ENCODE results near the gene TP53I13. TPM values are rescaled to one million over a fixed set of nuclear protein-coding genes. Genes with fewer than 3 reads are reported as not detected.

The TP53I13 gene
- total and polyA plus RNA-seq, 10 donors = 39.5 to 209 (median 72.0) TPM

DNA sequence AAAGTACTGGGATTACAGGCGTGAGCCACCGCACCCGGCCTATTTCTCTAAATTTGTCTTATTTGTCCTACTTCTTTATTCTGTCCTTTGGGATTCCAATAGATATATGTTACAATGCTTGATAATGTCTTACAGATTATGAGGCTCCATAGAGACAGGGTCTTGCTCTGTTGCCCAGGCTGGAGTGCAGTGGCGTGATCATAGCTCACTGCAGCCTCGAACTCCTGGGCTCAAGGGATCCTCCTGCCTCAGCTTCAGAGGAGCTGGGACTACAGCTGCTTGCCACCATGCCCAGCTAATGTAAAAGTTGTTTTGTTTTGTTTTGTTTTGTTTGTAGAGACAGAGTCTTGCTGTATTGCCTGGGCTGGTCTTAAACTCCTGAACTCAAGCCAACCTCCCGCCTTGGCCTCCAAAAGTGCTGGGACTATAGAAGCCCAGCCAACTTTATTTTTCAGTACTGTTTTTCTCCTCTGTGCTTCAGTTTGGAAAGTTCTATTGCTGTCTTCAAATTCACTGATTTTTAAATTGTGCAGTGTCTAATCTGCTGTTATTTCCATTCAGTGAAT, 34.7 kb downstream of the TP53I13 start:
- WGBS, 5 donors = 95 to 99% (median 96%) methylated on average over 6 of the region's 6 CpGs
- no peaks in the 10 kb centered on the region for H3K36me3 ChIP-seq
- TF ChIP-seq POLR2A (IDR thresholded peaks at IDR 0.05) (no peak), POLR2AphosphoS5 (IDR thresholded peaks at IDR 0.05) (no peak), CTCF (IDR thresholded peaks at IDR 0.05 in 8 of 11, conservative IDR thresholded peaks at IDR 0.05 in 3 of 11) (no peak)
- H3K4me1 ChIP-seq = no peaks in the 10 kb centered on the region
- H3K27me3 ChIP-seq (replicated peaks in 1 of 7) = no peaks in the 10 kb centered on the region
- intact Hi-C loops (cut with DNase I; ENCODE audit: low total_unique reads) = no loop called here
- no peak for DNase-seq
- H3K27ac ChIP-seq = no peak overlapping the region
- H3K9me3 ChIP-seq = no peaks in the 10 kb centered on the region
- no peak overlapping the region for H3K4me3 ChIP-seq

DNA sequence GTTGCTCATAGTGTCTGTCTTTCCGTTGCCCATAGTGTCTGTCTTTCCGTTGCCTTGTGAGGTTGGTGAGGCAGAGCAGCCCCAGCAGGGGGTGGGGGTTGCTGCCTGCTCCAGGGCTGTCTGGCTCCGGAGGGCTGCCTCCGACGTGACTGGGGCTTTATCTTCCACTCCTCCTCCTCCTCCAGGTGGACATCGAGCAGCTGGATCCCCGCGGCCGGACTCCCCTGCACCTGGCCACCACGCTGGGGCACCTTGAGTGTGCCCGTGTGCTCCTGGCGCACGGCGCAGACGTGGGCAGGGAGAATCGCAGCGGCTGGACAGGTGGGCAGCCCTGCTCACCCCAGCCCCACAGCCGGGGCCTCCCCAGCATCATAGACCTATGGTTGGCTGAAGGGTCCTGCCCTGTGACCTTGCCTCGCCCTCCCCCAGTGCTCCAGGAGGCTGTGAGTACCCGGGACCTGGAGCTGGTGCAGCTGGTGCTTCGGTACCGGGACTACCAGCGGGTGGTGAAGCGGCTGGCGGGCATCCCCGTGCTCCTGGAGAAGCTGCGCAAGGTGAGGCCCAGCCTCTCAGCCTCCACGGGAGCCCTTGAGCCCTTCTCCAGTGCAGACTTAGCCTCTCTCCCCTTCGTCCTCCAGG, 39.2 kb downstream of the TP53I13 start:
- H3K27me3 ChIP-seq (replicated peaks in 1 of 7) = peaks cover 0 to 3% (median 0%) of the 10 kb centered on the region in 7 donors
- no peaks in the 10 kb centered on the region for H3K36me3 ChIP-seq
- H3K27ac ChIP-seq = no peak overlapping the region
- DNase-seq = no peak
- TF ChIP-seq CTCF (IDR thresholded peaks at IDR 0.05 in 8 of 11, conservative IDR thresholded peaks at IDR 0.05 in 3 of 11) (no peak), POLR2A (IDR thresholded peaks at IDR 0.05) (no peak), POLR2AphosphoS5 (IDR thresholded peaks at IDR 0.05) (no peak)
- intact Hi-C loops (cut with DNase I; ENCODE audit: low total_unique reads) = no loop called here
- WGBS, 5 donors = 84 to 95% (median 93%) methylated on average over 14 to 29 of the region's 29 CpGs
- peaks cover 0 to 3% (median 1%) of the 10 kb centered on the region in 6 donors for H3K4me1 ChIP-seq
- no peak overlapping the region for H3K4me3 ChIP-seq
- H3K9me3 ChIP-seq = no peaks in the 10 kb centered on the region

DNA sequence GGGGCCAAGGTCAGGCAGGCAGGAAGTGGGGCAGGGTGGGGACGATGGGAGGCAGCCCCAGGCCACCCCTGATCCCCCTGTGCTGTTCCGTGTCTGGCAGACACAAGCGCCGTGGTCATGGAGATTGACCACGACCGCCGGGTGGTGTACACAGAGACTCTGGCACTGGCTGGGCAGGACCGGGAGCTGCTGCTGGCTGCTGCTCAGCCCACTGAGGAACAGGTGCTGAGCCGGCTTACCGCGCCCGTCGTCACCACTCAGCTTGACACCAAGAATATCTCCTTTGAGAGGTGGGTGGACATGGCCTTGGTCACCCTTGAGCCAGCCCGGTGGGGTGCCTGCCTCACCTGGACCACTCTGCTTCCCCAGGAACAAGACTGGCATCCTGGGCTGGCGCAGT, 40.5 kb downstream of the TP53I13 start:
- no peak for TF ChIP-seq POLR2A (IDR thresholded peaks at IDR 0.05)
- TF ChIP-seq CTCF (IDR thresholded peaks at IDR 0.05 in 8 of 11, conservative IDR thresholded peaks at IDR 0.05 in 3 of 11) = no peak
- no peak for TF ChIP-seq POLR2AphosphoS5 (IDR thresholded peaks at IDR 0.05)
- H3K27me3 ChIP-seq (replicated peaks in 1 of 7) = peaks cover 0 to 16% (median 0%) of the 10 kb centered on the region in 7 donors
- intact Hi-C loops (cut with DNase I; ENCODE audit: low total_unique reads) = no loop called here

DNA sequence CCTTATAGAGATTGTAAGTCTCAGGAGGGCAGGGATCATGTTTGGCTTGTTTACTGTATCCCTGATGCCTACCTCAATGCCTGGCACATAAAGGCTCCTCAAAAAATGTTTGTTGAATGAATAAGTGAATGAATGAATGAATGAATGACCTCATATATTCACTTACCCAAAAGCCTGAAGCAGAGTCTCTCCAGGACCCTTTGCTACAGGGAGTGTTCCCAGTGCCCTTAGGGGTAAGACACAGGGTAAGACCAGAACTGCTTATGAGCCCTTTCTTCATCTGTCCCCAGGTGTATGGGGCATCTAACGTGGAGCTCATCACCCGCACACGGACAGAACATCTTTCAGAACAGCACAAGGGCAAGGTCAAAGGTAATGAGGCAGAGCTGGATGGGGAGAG, 41.9 kb downstream of the TP53I13 start:
- 77 to 95% (median 84%) methylated on average over 3 of the region's 3 CpGs for WGBS, 5 donors
- intact Hi-C loops (cut with DNase I; ENCODE audit: low total_unique reads) = no loop called here
- TF ChIP-seq CTCF (IDR thresholded peaks at IDR 0.05 in 8 of 11, conservative IDR thresholded peaks at IDR 0.05 in 3 of 11) (no peak), POLR2A (IDR thresholded peaks at IDR 0.05) (no peak), POLR2AphosphoS5 (IDR thresholded peaks at IDR 0.05) (no peak)

More for the DNA sequence above, 40.5 kb downstream of the TP53I13 start:
- Histone ChIP-seq H3K27ac (no peak overlapping the region), H3K36me3 (no peaks in the 10 kb centered on the region), H3K4me3 (no peak overlapping the region), H3K4me1 (peaks cover 6 to 16% (median 14%) of the 10 kb centered on the region in 6 donors), H3K9me3 (no peaks in the 10 kb centered on the region)
- DNase-seq = no peak
- 80 to 93% (median 88%) methylated on average over 6 to 15 of the region's 15 CpGs for WGBS, 5 donors

More for the DNA sequence above, 41.9 kb downstream of the TP53I13 start:
- Histone ChIP-seq H3K9me3 (no peaks in the 10 kb centered on the region), H3K27ac (no peak overlapping the region), H3K4me3 (no peak overlapping the region), H3K4me1 (peaks cover 15 to 30% (median 29%) of the 10 kb centered on the region in 6 donors), H3K27me3 (replicated peaks in 1 of 7) (peaks cover 0 to 28% (median 0%) of the 10 kb centered on the region in 7 donors), H3K36me3 (no peaks in the 10 kb centered on the region)
- no peak for DNase-seq

Data from spleen (tissue), 11 donors.